Measurements from ENCODE around the gene CLDN12. TPM values are rescaled to one million over a fixed set of nuclear protein-coding genes. Genes with fewer than 3 reads are reported as not detected.

CLDN12 gene
- total and polyA plus RNA-seq, 2 of the 13 experiments (the other 11 are each of a cell fraction or from before 2014, with no cell fraction given) = 44.1 to 114 TPM

DNA sequence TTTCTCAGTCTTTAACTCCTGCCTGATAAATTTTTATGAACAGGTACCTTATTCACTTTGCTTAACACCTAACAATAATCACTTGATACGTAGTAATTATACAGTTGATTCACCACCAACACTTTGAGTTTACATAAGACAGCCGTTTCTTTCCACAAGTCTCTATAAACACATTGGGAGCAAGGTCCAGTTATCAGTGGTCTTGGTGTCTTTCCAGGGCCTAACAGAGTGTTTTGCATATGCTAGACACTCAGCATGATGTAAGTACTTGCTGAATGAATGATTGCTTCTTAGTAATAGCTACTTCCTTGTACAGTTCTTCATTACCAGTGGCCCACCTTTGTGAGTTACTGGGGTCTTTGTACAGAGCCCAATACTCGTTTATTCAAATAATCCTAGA lies 6.4 kb downstream of the CLDN12 start:
- Histone ChIP-seq H3K9ac (ENCODE audit: insufficient read depth, low read depth, low read length) (peak overlapping the region; percentile 17; the same call in 1 of the 2 replicates), H2AFZ (ENCODE audit: low read length) (no peak overlapping the region), H3K27me3 (ENCODE audit: control insufficient read depth in 1 of 2, insufficient read depth in 2 of 2, low read length in 2 of 2) (no peaks in the 10 kb centered on the region), H3K79me2 (ENCODE audit: insufficient read depth, low read length) (peaks cover 52% of the 10 kb centered on the region), H3K27ac (ENCODE audit: extremely low read length, insufficient read depth, low read length) (peak overlapping the region; percentile 37), H3K4me3 (replicated peaks in 1 of 3; ENCODE audit: insufficient read depth in 1 of 3, low read depth in 2 of 3, low read length in 3 of 3) (no peak overlapping the region; a peak in 1 of 6 replicates), H3K9me3 (ENCODE audit: low read length) (no peaks in the 10 kb centered on the region), H4K20me1 (ENCODE audit: insufficient read depth, low read length) (no peaks in the 10 kb centered on the region), H3K36me3 (replicated peaks in 1 of 2; ENCODE audit: control insufficient read depth in 1 of 2, insufficient read depth in 2 of 2, low read length in 2 of 2) (peaks cover 8 to 36% of the 10 kb centered on the region in 2 experiments; a peak in 4 of 5 replicates), H3K4me2 (ENCODE audit: low read depth, low read length) (peak overlapping the region; percentile 39), H3K4me1 (ENCODE audit: insufficient read depth, low read length) (peaks cover 78% of the 10 kb centered on the region)
- DNase-seq (ENCODE audit: low spot score) = peak; percentile 72
- ChIA-PET CTCF (ENCODE audit: low intra/inter-chr PET ratio, low total read pairs) (no interaction called here), POLR2A (interaction anchor here (0.6 kb wide), 1 partner anchor 11 kb away, joined by 3 read pairs; no protein-coding TSS in a partner anchor)
- in situ Hi-C loops (cut with HindIII; ENCODE audit: extremely low pct_ligation_motif_present, low pct_unique_long_range_greater_than_20kb) = loop anchor here (5.0 to 10.0 kb wide), 2 partner anchors 62 to 255 kb away; partner anchors contain the start of genes GTPBP10 and STEAP1
- intact Hi-C loops (cut with micrococcal nuclease; ENCODE audit: unreplicated experiment) = loop anchor here (5.0 to 10.0 kb wide), 2 partner anchors 145 to 257 kb away; partner anchors contain the start of gene STEAP1
- peak; percentile 51 for FAIRE-seq
- 27% methylated on average over 3 of the region's 3 CpGs for WGBS (ENCODE audit: low lambda C conversion rate)
- no peak; the same call in 2 of the 3 replicates for ATAC-seq
- no TSS peak for BruUV-seq (replicated peaks)
- TF ChIP-seq, protein P1, sequence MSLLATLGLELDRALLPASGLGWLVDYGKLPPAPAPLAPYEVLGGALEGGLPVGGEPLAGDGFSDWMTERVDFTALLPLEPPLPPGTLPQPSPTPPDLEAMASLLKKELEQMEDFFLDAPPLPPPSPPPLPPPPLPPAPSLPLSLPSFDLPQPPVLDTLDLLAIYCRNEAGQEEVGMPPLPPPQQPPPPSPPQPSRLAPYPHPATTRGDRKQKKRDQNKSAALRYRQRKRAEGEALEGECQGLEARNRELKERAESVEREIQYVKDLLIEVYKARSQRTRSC (CRISPR knock-in tag; IDR thresholded peaks at IDR 0.05; ENCODE audit: low read depth) = no peak
- TF ChIP-seq SAP130 (CRISPR knock-in tag; IDR thresholded peaks at IDR 0.05; ENCODE audit: low read depth) (peak; percentile 40), FOXP1 (IDR thresholded peaks at IDR 0.05) (no peak), FOXP1 (CRISPR knock-in tag; IDR thresholded peaks at IDR 0.05) (peak; percentile 50), SP2 (CRISPR knock-in tag; IDR thresholded peaks at IDR 0.05) (no peak), MTF1 (CRISPR knock-in tag; IDR thresholded peaks at IDR 0.05) (no peak), ZNF263 (CRISPR knock-in tag; IDR thresholded peaks at IDR 0.05) (no peak), WIZ (CRISPR knock-in tag; IDR thresholded peaks at IDR 0.05) (no peak), ERF (CRISPR knock-in tag; IDR thresholded peaks at IDR 0.05) (0 out of 2 replicates have a peak, but pooled peaks have one; percentile 23), GABPB1 (CRISPR knock-in tag; IDR thresholded peaks at IDR 0.05) (no peak), TBX2 (CRISPR knock-in tag; IDR thresholded peaks at IDR 0.05; ENCODE audit: borderline replicate concordance) (peak; percentile 30; the same call in 1 of the 2 replicates), SETDB1 (CRISPR knock-in tag; IDR thresholded peaks at IDR 0.05; ENCODE audit: borderline replicate concordance) (no peak), RFX3 (CRISPR knock-in tag; IDR thresholded peaks at IDR 0.05) (no peak), HMGA1 (CRISPR knock-in tag; conservative IDR thresholded peaks at IDR 0.05) (no peak), SOX6 (IDR thresholded peaks at IDR 0.05) (no peak), SOX6 (CRISPR knock-in tag; IDR thresholded peaks at IDR 0.05) (no peak; the same call in 1 of the 2 replicates), XRCC5 (optimal IDR thresholded peaks at IDR 0.05; ENCODE audit: low read length) (no peak), NFYC (CRISPR knock-in tag; IDR thresholded peaks at IDR 0.05) (no peak), ZNF337 (CRISPR knock-in tag; IDR thresholded peaks at IDR 0.05; ENCODE audit: borderline replicate concordance, low read depth) (no peak), ZNF646 (CRISPR knock-in tag; IDR thresholded peaks at IDR 0.05) (no peak), RARG (CRISPR knock-in tag; IDR thresholded peaks at IDR 0.05; ENCODE audit: low read depth) (no peak), RELA (CRISPR knock-in tag; IDR thresholded peaks at IDR 0.05) (no peak)

Data from HepG2 (cell line).